ENCODE data around the gene ZMIZ1. TPM values are rescaled to one million over a fixed set of nuclear protein-coding genes. Genes with fewer than 3 reads are reported as not detected.

ZMIZ1 gene
- total RNA-seq, 1 experiment from 2014 or later: 35.8 TPM

DNA sequence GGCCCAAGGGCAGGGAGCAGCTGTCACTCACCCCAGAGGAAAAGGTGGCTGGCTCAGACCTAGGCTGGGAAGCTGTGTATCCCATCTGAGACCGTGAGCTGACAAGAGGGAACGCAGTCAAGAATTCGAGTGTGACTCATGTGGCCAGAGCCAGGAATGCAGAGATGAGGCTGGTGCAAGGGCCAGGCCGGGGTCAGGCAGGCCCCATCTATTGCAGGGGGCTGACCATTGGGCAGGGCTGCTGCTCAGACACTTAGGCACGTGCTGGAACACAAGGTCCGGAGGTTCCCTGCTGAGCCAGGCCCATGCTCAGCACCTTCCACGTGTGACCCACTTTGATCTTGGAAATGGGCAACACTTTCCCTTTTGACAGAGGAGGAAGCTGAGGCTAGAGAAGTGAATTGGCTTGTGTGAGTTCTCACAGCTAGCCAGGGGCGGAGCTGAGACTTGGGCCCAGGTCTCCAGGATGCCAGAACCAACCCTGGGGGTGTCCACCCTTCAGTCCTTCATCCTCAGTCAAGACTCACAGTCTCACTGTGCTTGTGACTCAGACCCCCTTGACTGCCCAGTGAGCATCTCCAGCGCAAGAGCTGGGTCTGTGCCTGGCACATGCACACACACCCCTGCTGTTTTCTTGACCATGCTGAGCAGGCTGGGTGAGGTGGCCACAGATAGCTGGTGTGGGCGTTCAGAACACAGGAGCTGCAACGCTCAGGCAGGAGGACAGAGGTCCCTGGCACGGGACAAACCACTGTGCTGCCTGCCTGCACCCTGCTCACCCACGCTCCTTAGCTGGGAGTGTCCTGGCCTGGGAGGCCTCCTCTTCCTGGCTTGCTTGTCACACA lies 230.9 kb downstream of the ZMIZ1 start:
- intact Hi-C loops (cut with micrococcal nuclease; ENCODE audit: unreplicated experiment): no loop called here
- H3K27me3 ChIP-seq (replicated peaks; ENCODE audit: insufficient read depth, low read depth, low read length, poor library complexity): no peaks in the 10 kb centered on the region
- CTCF ChIA-PET: no interaction called here
- no peaks in the 10 kb centered on the region for H3K4me1 ChIP-seq (ENCODE audit: insufficient read depth, low read length, poor library complexity, severe bottlenecking)
- H3K27ac ChIP-seq (ENCODE audit: low read depth, low read length, poor library complexity, severe bottlenecking): no peak overlapping the region
- peaks cover 29% of the 10 kb centered on the region for H3K36me3 ChIP-seq (ENCODE audit: insufficient read depth, low read length, poor library complexity, severe bottlenecking)
- DNase-seq (ENCODE audit: low spot score): no peak
- TF ChIP-seq, protein P1, sequence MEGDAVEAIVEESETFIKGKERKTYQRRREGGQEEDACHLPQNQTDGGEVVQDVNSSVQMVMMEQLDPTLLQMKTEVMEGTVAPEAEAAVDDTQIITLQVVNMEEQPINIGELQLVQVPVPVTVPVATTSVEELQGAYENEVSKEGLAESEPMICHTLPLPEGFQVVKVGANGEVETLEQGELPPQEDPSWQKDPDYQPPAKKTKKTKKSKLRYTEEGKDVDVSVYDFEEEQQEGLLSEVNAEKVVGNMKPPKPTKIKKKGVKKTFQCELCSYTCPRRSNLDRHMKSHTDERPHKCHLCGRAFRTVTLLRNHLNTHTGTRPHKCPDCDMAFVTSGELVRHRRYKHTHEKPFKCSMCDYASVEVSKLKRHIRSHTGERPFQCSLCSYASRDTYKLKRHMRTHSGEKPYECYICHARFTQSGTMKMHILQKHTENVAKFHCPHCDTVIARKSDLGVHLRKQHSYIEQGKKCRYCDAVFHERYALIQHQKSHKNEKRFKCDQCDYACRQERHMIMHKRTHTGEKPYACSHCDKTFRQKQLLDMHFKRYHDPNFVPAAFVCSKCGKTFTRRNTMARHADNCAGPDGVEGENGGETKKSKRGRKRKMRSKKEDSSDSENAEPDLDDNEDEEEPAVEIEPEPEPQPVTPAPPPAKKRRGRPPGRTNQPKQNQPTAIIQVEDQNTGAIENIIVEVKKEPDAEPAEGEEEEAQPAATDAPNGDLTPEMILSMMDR (conservative IDR thresholded peaks at IDR 0.05; ENCODE audit: low read depth, low read length): no peak
- TF ChIP-seq EZH2 (IDR thresholded peaks at IDR 0.05; ENCODE audit: borderline replicate concordance, low read depth, low read length, poor library complexity, severe bottlenecking): no peak
- BruUV-seq (replicated peaks): no TSS peak
- H3K4me3 ChIP-seq (ENCODE audit: low read depth, low read length, poor library complexity, severe bottlenecking): no peak overlapping the region
- H3K9me3 ChIP-seq (ENCODE audit: low read depth, low read length, poor library complexity, severe bottlenecking): no peaks in the 10 kb centered on the region
- POLR2A ChIA-PET (ENCODE audit: low non-redundant PET): no interaction called here

DNA sequence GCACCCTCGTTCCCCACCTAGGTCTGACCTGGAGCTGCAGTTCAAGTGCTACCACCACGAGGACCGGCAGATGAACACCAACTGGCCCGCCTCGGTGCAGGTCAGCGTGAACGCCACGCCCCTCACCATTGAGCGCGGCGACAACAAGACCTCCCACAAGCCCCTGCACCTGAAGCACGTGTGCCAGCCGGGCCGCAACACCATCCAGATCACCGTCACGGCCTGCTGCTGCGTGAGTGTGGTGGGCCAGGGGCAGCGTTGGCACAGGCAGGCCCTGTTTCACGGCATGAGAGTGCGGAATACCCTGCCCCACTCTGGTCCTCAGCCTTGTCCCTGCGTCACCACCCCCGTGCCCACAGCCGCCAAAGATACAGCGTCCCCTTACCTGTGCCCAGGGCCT lies 231.9 kb downstream of the ZMIZ1 start:
- Histone ChIP-seq H3K27me3 (replicated peaks; ENCODE audit: insufficient read depth, low read depth, low read length, poor library complexity) (no peaks in the 10 kb centered on the region), H3K36me3 (ENCODE audit: insufficient read depth, low read length, poor library complexity, severe bottlenecking) (peaks cover 25% of the 10 kb centered on the region), H3K9me3 (ENCODE audit: low read depth, low read length, poor library complexity, severe bottlenecking) (no peaks in the 10 kb centered on the region), H3K4me3 (ENCODE audit: low read depth, low read length, poor library complexity, severe bottlenecking) (no peak overlapping the region), H3K27ac (ENCODE audit: low read depth, low read length, poor library complexity, severe bottlenecking) (no peak overlapping the region), H3K4me1 (ENCODE audit: insufficient read depth, low read length, poor library complexity, severe bottlenecking) (no peaks in the 10 kb centered on the region)
- no TSS peak for BruUV-seq (replicated peaks)
- TF ChIP-seq, protein P1 (conservative IDR thresholded peaks at IDR 0.05; ENCODE audit: low read depth, low read length): no peak
- no peak for TF ChIP-seq EZH2 (IDR thresholded peaks at IDR 0.05; ENCODE audit: borderline replicate concordance, low read depth, low read length, poor library complexity, severe bottlenecking)
- no peak for DNase-seq (ENCODE audit: low spot score)
- intact Hi-C loops (cut with micrococcal nuclease; ENCODE audit: unreplicated experiment): no loop called here
- ChIA-PET CTCF (no interaction called here), POLR2A (ENCODE audit: low non-redundant PET) (no interaction called here)

DNA sequence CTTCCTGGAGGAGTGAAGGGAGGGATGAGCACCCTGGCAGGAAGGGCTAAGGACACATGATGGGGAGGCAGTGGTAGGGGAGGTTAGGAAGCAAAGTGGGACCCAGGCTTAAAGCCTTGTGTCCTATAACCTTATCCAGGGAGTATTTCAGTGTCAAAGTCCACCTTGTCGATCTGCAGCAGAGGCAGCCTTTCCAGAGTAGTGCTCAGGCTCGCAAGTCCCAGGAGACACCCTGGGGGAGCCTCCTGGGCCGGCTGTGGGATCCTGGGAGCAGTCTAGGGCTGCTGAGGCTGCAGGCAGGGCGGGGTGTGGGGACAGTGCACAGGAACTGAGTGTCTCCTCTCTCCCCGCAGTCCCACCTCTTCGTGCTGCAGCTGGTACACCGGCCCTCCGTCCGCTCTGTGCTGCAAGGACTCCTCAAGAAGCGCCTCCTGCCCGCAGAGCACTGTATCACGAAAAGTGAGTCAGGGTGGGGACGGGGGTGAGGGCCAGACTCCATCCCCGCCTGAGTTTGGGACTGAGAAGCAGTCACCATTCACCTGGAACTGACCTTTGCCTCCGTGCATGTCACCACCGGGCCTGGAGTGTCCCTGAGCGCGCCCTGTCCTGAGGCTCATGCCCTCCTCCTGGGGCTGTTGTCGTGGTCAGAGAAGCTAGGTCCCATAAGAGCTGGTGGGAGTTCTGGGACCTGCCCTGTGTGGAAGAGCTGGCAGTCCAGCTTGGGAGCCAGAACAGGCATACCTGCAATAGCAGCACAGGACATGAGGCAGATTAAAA lies 233.2 kb downstream of the ZMIZ1 start:
- ChIA-PET CTCF (no interaction called here), POLR2A (ENCODE audit: low non-redundant PET) (interaction anchor here (0.6 to 0.7 kb wide), 2 partner anchors 13 to 274 kb away, joined by 5 to 8 read pairs; no protein-coding TSS in a partner anchor)
- no peak for TF ChIP-seq EZH2 (IDR thresholded peaks at IDR 0.05; ENCODE audit: borderline replicate concordance, low read depth, low read length, poor library complexity, severe bottlenecking)
- TF ChIP-seq, protein P1 (conservative IDR thresholded peaks at IDR 0.05; ENCODE audit: low read depth, low read length): no peak
- Histone ChIP-seq H3K9me3 (ENCODE audit: low read depth, low read length, poor library complexity, severe bottlenecking) (no peaks in the 10 kb centered on the region), H3K4me3 (ENCODE audit: low read depth, low read length, poor library complexity, severe bottlenecking) (no peak overlapping the region), H3K4me1 (ENCODE audit: insufficient read depth, low read length, poor library complexity, severe bottlenecking) (no peaks in the 10 kb centered on the region), H3K36me3 (ENCODE audit: insufficient read depth, low read length, poor library complexity, severe bottlenecking) (peaks cover 24% of the 10 kb centered on the region), H3K27me3 (replicated peaks; ENCODE audit: insufficient read depth, low read depth, low read length, poor library complexity) (no peaks in the 10 kb centered on the region), H3K27ac (ENCODE audit: low read depth, low read length, poor library complexity, severe bottlenecking) (no peak overlapping the region)
- intact Hi-C loops (cut with micrococcal nuclease; ENCODE audit: unreplicated experiment): no loop called here
- BruUV-seq (replicated peaks): no TSS peak
- DNase-seq (ENCODE audit: low spot score): no peak
